AG10803 (cell line): ENCODE results near the gene KRTAP10-12.
"Not testable (repeated sequence)": the region's sequence is repeated elsewhere in the genome, so short reads cannot be mapped to it uniquely, and the experiment has no call there.

ENCODE experiments used
- DNase-seq: peaks from one replicate; pipeline ENCODE4 v3.0.0; 2010; ENCODE audit warnings: low read depth
- H3K4me3 ChIP-seq: 2 replicates; pipeline ENCODE4 v1.5.1; 2011; ENCODE audit warnings: mild to moderate bottlenecking, low read length, control low read depth
- CTCF ChIP-seq: conservative IDR thresholded peaks from 2 replicates; pipeline ENCODE4 v1.5.1; 2011; ENCODE audit warnings: mild to moderate bottlenecking, low read length, control low read depth, inconsistent platforms

The KRTAP10-12 gene

GRCh38 chr21:44653656-44654575 is 43.1 kb upstream of the KRTAP10-12 start:
- H3K4me3 ChIP-seq = no peak overlapping the region
- no peak for DNase-seq
- TF ChIP-seq CTCF = no peak

GRCh38 chr21:44654576-44655175 is 42.3 kb upstream of the KRTAP10-12 start, which contains the start of gene KRTAP12-4:
Gene KRTAP12-4 (minus strand): TSS chr21:44654659. CDS start chr21:44654614, 45 bp downstream.
- H3K4me3 ChIP-seq = no peak within 1 kb of the TSS
- TF ChIP-seq CTCF = no peak
- no peak for DNase-seq

GRCh38 chr21:44656868-44657267 is 40.1 kb upstream of the KRTAP10-12 start:
- no peak overlapping the region for H3K4me3 ChIP-seq
- no peak for TF ChIP-seq CTCF
- DNase-seq = no peak

GRCh38 chr21:44657635-44658540 is 39.1 kb upstream of the KRTAP10-12 start, which contains the start of gene KRTAP12-3:
Gene KRTAP12-3 (plus strand): TSS chr21:44657932. CDS start chr21:44657980, 48 bp downstream.
- H3K4me3 ChIP-seq = no peak within 1 kb of the TSS
- DNase-seq = no peak
- TF ChIP-seq CTCF = no peak

GRCh38 chr21:44658541-44658910 is 38.4 kb upstream of the KRTAP10-12 start:
- no peak for DNase-seq
- TF ChIP-seq CTCF = no peak
- no peak overlapping the region for H3K4me3 ChIP-seq

GRCh38 chr21:44658913-44659595 is 37.9 kb upstream of the KRTAP10-12 start:
- TF ChIP-seq CTCF = no peak
- no peak overlapping the region for H3K4me3 ChIP-seq
- DNase-seq = no peak

- not testable (repeated sequence) for DNase-seq, H3K4me3 ChIP-seq
Measured at GRCh38 chr21:44661567-44661966, 35.4 kb upstream of the KRTAP10-12 start.
